K562 (cell line): ENCODE measurements around the gene PNMT. TPM values are rescaled to one million over a fixed set of nuclear protein-coding genes. Genes with fewer than 3 reads are reported as not detected.
A peak's percentile ranks its signal among the peaks of the same experiment; 100 is the strongest.

Experiments
- BDP1 ChIP-seq: IDR thresholded peaks from 3 replicates; pipeline ENCODE4 v1.6.1; 2011; ENCODE audit not compliant: insufficient read length, insufficient read depth
- C11orf30 ChIP-seq: fragments of 450-650 bp; IDR thresholded peaks from 2 replicates; pipeline ENCODE4 v1.6.1; 2016; ENCODE audit warnings: low read depth, mild to moderate bottlenecking
- CREB3 ChIP-seq: fragments of 450-650 bp; conservative IDR thresholded peaks from 2 replicates; pipeline ENCODE4 v1.6.1; 2016; ENCODE audit warnings: missing genetic modification characterization, low read depth, mild to moderate bottlenecking, missing compliant biosample characterization, moderate library complexity
- ELF1 ChIP-seq: fragments of 200-800 bp; sonication (Bioruptor generic); IDR thresholded peaks from 2 replicates; pipeline ENCODE4 v1.6.1; 2016; ENCODE audit warnings: missing genetic modification characterization, missing compliant biosample characterization
- FOSL1 ChIP-seq: fragments of 200-800 bp; sonication (Bioruptor generic); conservative IDR thresholded peaks from 2 replicates; pipeline ENCODE4 v1.6.1; 2016; ENCODE audit warnings: missing genetic modification characterization, missing compliant biosample characterization
- HES1 ChIP-seq: fragments of 450-650 bp; IDR thresholded peaks from 2 replicates; pipeline ENCODE4 v1.6.1; 2016; ENCODE audit warnings: low read depth, mild to moderate bottlenecking, moderate library complexity
- HIVEP1 ChIP-seq: fragments of 250-450 bp; sonication (Bioruptor Pico); IDR thresholded peaks from 2 replicates; pipeline ENCODE4 v1.4.0; 2020; ENCODE audit warnings: mild to moderate bottlenecking
- HMGXB4 ChIP-seq: sonication (generic); formaldehyde crosslinking; IDR thresholded peaks from 2 replicates; pipeline ENCODE4 v1.8.1; 2023; ENCODE audit warnings: mild to moderate bottlenecking, missing genetic modification reagents
- HNRNPL ChIP-seq: fragments of 200-400 bp; formaldehyde crosslinking; IDR thresholded peaks from 2 replicates; pipeline ENCODE4 v1.6.1; 2017; ENCODE audit warnings: low read depth, mild to moderate bottlenecking, low read length
- MEF2D ChIP-seq: conservative IDR thresholded peaks from 2 replicates; pipeline ENCODE4 v1.6.1; 2016; ENCODE audit warnings: low read depth, missing genetic modification characterization, missing compliant biosample characterization
- MYNN ChIP-seq, 2 experiments: sonication (generic); formaldehyde crosslinking in 1 of 2; IDR thresholded peaks; 2 replicates each; pipeline versions ENCODE4 v1.5.0 to v1.6.1; 2016 to 2020; ENCODE audit warnings: antibody characterized with exemption in 1 of 2, missing genetic modification reagents in 1 of 2
- NFE2L1 ChIP-seq: fragments of 450-650 bp; IDR thresholded peaks from 2 replicates; pipeline ENCODE4 v1.6.1; 2016; ENCODE audit warnings: missing genetic modification characterization, low read depth, mild to moderate bottlenecking, missing compliant biosample characterization, moderate library complexity, borderline replicate concordance
- NR1H2 ChIP-seq: sonication (generic); formaldehyde crosslinking; IDR thresholded peaks from 2 replicates; pipeline ENCODE4 v1.4.0; 2020; ENCODE audit warnings: mild to moderate bottlenecking, missing genetic modification reagents
- PHF21A ChIP-seq: fragments of 450-650 bp; IDR thresholded peaks from 2 replicates; pipeline ENCODE4 v1.6.1; 2017; ENCODE audit warnings: low read depth, borderline replicate concordance
- PHF8 ChIP-seq: fragments of 200-600 bp; sonication (generic); IDR thresholded peaks from 2 replicates; pipeline ENCODE4 v1.6.1; 2012; ENCODE audit warnings: mixed run types, mild to moderate bottlenecking, inconsistent platforms, low read length, moderate library complexity, borderline replicate concordance
- RFX7 ChIP-seq: fragments of 250-450 bp; sonication (Bioruptor Pico); IDR thresholded peaks from 2 replicates; pipeline ENCODE4 v1.5.1; 2021; ENCODE audit warnings: mild to moderate bottlenecking
- TCF7L2 ChIP-seq: fragments of 150-350 bp; IDR thresholded peaks from 2 replicates; pipeline ENCODE4 v1.6.1; 2016; ENCODE audit warnings: low read depth, mild to moderate bottlenecking, low read length, moderate library complexity
- TGIF2 ChIP-seq: sonication (generic); formaldehyde crosslinking; IDR thresholded peaks from 2 replicates; pipeline ENCODE4 v1.8.1; 2022; ENCODE audit warnings: mild to moderate bottlenecking, missing genetic modification reagents, moderate library complexity
- THRAP3 ChIP-seq: fragments of 450-650 bp; IDR thresholded peaks from 2 replicates; pipeline ENCODE4 v1.6.1; 2016; ENCODE audit warnings: mild to moderate bottlenecking, inconsistent platforms, borderline replicate concordance
- WHSC1 ChIP-seq: IDR thresholded peaks from one replicate; pipeline ENCODE4 v1.6.1; 2012; ENCODE audit warnings: low read length, control low read depth, inconsistent platforms
- ZBED1 ChIP-seq: IDR thresholded peaks from 2 replicates; pipeline ENCODE4 v1.6.1; 2014
- ZKSCAN8 ChIP-seq: fragments of 200-800 bp; sonication (Bioruptor generic); IDR thresholded peaks from 2 replicates; pipeline ENCODE4 v1.6.1; 2016; ENCODE audit warnings: missing genetic modification characterization, missing compliant biosample characterization
- ZNF197 ChIP-seq: fragments of 200-800 bp; sonication (Bioruptor generic); IDR thresholded peaks from 2 replicates; pipeline ENCODE4 v1.6.1; 2016; ENCODE audit warnings: low read depth, missing genetic modification characterization, missing compliant biosample characterization
- ZNF354B ChIP-seq: fragments of 250-450 bp; sonication (Bioruptor Pico); IDR thresholded peaks from 2 replicates; pipeline ENCODE4 v1.4.0; 2020
- ZNF398 ChIP-seq: fragments of 250-450 bp; sonication (Bioruptor Pico); IDR thresholded peaks from 2 replicates; pipeline ENCODE4 v1.8.0; 2021; ENCODE audit warnings: moderate library complexity, mild to moderate bottlenecking, inconsistent platforms
- polyA plus RNA-seq, 8 experiments: library from polyadenylated mRNA; depleted of rRNA in 4 of 8; stranded (reverse) in 5 of 8; unstranded in 3 of 8; fragments of >200 nt; fragmentation: Nextera tagmentation in 2 of 8; fragmentation: Illumina TruSeq in 1 of 8; extraction: Ambion mirVana in 2 of 8; extraction: Trizol in 1 of 8; gene quantifications; 2 replicates each; pipeline versions ENCODE4 v1.2.1 to v1.2.3, GENCODE V29; 2011 to 2014; ENCODE audit warnings: inconsistent platforms in 1 of 8, missing spikeins in 1 of 8
- total RNA-seq, 7 experiments: library from RNA; depleted of rRNA in 6 of 7; stranded (reverse); fragments of >200 nt in 6 of 7; fragmentation: Illumina TruSeq in 2 of 7; extraction: Trizol in 2 of 7; gene quantifications; 2 replicates each; pipeline versions ENCODE4 v1.2.1 to v1.2.3, GENCODE V29; 2011 to 2021; ENCODE audit warnings: low replicate concordance in 1 of 7

The PNMT gene
- total and polyA plus RNA-seq, 9 of the 15 experiments (the other 6 are each of a cell fraction or from before 2014, with no cell fraction given), result 0.55 to 18.1 (median 5.8) TPM

- TF ChIP-seq CREB3 (tag) (0 out of 2 replicates have a peak, but pooled peaks have one; percentile 52), NFE2L1 (no peak), WHSC1 (no peak), ZNF197 (no peak), C11orf30 (no peak), HES1 (0 out of 2 replicates have a peak, but pooled peaks have one; percentile 18), NR1H2 (CRISPR knock-in tag) (no peak), FOSL1 (tag) (peak; percentile 68), PHF8 (peak; percentile 26; the same call in 1 of the 2 replicates), TCF7L2 (no peak), RFX7 (CRISPR knock-in tag) (no peak), ZNF354B (no peak), MYNN (IDR thresholded peaks at IDR 0.05) (peak; percentile 82), MYNN (CRISPR knock-in tag; IDR thresholded peaks at IDR 0.05) (no peak), HNRNPL (peak; percentile 99), TGIF2 (CRISPR knock-in tag) (no peak), HIVEP1 (peak; percentile 59; the same call in 1 of the 2 replicates), MEF2D (tag) (no peak), ZBED1 (no peak), THRAP3 (no peak), BDP1 (no peak), ZKSCAN8 (CRISPR knock-in tag) (no peak), ZNF398 (no peak), ELF1 (tag) (no peak), HMGXB4 (CRISPR knock-in tag) (0 out of 2 replicates have a peak, but pooled peaks have one; percentile 43), PHF21A (no peak)
Measured at GRCh38 chr17:39667262-39667944, 850 bp upstream of the PNMT start (continued).
